PFSK-1 (cell line): ENCODE results near the gene CLTCL1.

Experiments used
- FOXP2 ChIP-seq: optimal IDR thresholded peaks from 2 replicates; pipeline ENCODE3; 2011; ENCODE audit warnings: borderline replicate concordance, control low read depth, inconsistent platforms; ENCODE audit not compliant: insufficient read depth; ENCODE audit errors: extremely low read length, extremely low read depth
- POLR2AphosphoS5 ChIP-seq: IDR thresholded peaks from 2 replicates; pipeline ENCODE4 v1.6.1; 2012; ENCODE audit warnings: low read depth, mild to moderate bottlenecking, control low read depth, low read length, moderate library complexity
- SIN3A ChIP-seq: IDR thresholded peaks from 2 replicates; pipeline ENCODE4 v1.6.1; 2012; ENCODE audit warnings: mild to moderate bottlenecking, low read length, moderate library complexity, borderline replicate concordance; ENCODE audit not compliant: insufficient read depth
- TAF1 ChIP-seq: IDR thresholded peaks from 2 replicates; pipeline ENCODE4 v1.6.1; 2012; ENCODE audit warnings: low read length, control low read depth, borderline replicate concordance; ENCODE audit not compliant: insufficient read depth
- TF ChIP-seq, protein P1 (sequence below), 2 experiments: IDR thresholded peaks; 2 replicates each; pipeline versions ENCODE4 v1.6.1 to v1.8.0; 2011 to 2012; ENCODE audit warnings: low read depth in 2 of 2, low read length in 2 of 2, control low read depth in 1 of 2, inconsistent platforms in 1 of 2, mild to moderate bottlenecking in 1 of 2, moderate library complexity in 1 of 2; ENCODE audit not compliant: insufficient read depth in 1 of 2

Gene CLTCL1

DNA sequence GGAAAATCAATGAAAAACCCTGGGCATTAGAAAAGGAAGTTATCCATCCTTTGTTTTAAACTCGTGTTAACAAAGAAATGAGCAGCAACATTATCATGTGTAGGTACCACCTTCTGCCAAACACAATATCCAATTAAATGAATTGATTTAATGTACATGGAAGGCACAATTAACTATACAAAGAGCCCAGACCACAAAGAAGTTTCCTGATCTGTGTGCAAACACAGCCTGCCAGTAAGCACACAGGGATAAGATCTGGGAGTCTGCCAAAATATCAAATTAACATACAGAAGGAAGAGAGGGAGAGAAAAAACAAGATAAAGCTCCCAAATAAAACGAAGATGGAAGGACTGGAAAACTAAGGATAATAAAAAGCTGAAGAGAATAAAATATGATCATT, 58.9 kb downstream of the CLTCL1 start:
- TF ChIP-seq TAF1 (no peak), POLR2AphosphoS5 (no peak), FOXP2 (no peak), SIN3A (no peak)
- TF ChIP-seq, protein P1, sequence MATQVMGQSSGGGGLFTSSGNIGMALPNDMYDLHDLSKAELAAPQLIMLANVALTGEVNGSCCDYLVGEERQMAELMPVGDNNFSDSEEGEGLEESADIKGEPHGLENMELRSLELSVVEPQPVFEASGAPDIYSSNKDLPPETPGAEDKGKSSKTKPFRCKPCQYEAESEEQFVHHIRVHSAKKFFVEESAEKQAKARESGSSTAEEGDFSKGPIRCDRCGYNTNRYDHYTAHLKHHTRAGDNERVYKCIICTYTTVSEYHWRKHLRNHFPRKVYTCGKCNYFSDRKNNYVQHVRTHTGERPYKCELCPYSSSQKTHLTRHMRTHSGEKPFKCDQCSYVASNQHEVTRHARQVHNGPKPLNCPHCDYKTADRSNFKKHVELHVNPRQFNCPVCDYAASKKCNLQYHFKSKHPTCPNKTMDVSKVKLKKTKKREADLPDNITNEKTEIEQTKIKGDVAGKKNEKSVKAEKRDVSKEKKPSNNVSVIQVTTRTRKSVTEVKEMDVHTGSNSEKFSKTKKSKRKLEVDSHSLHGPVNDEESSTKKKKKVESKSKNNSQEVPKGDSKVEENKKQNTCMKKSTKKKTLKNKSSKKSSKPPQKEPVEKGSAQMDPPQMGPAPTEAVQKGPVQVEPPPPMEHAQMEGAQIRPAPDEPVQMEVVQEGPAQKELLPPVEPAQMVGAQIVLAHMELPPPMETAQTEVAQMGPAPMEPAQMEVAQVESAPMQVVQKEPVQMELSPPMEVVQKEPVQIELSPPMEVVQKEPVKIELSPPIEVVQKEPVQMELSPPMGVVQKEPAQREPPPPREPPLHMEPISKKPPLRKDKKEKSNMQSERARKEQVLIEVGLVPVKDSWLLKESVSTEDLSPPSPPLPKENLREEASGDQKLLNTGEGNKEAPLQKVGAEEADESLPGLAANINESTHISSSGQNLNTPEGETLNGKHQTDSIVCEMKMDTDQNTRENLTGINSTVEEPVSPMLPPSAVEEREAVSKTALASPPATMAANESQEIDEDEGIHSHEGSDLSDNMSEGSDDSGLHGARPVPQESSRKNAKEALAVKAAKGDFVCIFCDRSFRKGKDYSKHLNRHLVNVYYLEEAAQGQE (IDR thresholded peaks at IDR 0.05; ENCODE audit: insufficient read depth in 1 of 2, low read depth in 2 of 2, low read length in 2 of 2): no peak

DNA sequence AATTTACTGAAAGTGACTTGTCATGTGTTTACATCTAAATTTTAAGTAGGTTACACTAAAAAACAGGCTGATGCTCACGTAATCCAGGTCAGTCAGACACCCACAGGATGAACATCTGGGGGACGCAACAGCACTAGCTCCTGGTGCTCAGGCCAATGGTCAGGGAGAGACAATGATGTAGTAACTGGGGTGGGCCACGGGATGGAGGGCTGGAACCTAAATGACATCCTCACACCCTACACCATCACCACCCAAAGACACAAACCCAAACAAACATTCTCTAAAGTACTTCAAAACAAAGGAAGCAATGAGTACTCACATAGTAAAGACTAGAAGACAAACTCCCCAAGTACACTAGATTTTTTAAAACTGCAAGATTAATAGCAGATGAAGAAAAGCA, 59.5 kb downstream of the CLTCL1 start:
- TF ChIP-seq FOXP2 (no peak), POLR2AphosphoS5 (no peak), TAF1 (no peak), SIN3A (no peak)
- TF ChIP-seq, protein P1 (IDR thresholded peaks at IDR 0.05; ENCODE audit: insufficient read depth in 1 of 2, low read depth in 2 of 2, low read length in 2 of 2): no peak

DNA sequence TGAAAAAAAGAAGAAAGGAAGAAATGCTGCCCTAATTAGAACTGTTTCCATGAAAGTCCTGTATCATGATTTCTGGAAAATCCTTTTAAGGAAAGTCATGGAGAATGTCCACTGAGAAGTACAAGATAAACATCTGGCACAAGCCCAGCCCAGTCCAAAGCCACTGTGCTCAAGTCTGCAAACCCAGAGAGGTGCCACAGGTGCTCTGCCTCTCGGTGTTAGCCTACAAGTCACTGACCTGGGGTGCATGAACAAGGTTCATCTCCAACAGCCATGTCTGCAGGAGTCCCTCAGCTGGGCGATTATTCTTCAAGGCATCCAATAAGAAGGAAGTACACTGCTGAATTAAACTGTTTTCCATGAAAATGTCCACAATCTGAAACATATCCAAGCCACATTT, 61.9 kb downstream of the CLTCL1 start:
- TF ChIP-seq TAF1: no peak
- TF ChIP-seq POLR2AphosphoS5: no peak
- TF ChIP-seq, protein P1 (IDR thresholded peaks at IDR 0.05; ENCODE audit: insufficient read depth in 1 of 2, low read depth in 2 of 2, low read length in 2 of 2): no peak
- TF ChIP-seq SIN3A: no peak
- no peak for TF ChIP-seq FOXP2

DNA sequence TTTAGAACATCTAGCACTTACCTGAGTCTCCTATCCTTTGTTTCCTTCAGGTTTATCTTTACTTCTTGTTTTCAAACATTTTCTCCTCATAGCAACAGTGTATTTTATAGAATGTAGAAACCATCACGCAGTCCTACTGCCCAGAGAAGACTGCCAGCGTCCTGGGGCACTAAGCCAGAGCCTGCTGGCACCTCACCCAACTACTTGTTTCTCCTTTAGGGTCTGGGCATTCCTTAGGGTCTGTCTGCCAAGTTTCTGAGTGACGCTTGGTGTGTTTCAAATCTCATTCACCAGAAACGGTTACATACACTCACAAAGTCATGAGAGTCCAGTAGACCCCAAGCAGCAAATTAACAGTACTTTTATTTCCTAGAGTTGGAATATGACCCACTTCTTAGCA, 63.3 kb downstream of the CLTCL1 start:
- TF ChIP-seq FOXP2 (no peak), SIN3A (no peak), TAF1 (no peak), POLR2AphosphoS5 (no peak)
- TF ChIP-seq, protein P1 (IDR thresholded peaks at IDR 0.05; ENCODE audit: insufficient read depth in 1 of 2, low read depth in 2 of 2, low read length in 2 of 2): no peak

DNA sequence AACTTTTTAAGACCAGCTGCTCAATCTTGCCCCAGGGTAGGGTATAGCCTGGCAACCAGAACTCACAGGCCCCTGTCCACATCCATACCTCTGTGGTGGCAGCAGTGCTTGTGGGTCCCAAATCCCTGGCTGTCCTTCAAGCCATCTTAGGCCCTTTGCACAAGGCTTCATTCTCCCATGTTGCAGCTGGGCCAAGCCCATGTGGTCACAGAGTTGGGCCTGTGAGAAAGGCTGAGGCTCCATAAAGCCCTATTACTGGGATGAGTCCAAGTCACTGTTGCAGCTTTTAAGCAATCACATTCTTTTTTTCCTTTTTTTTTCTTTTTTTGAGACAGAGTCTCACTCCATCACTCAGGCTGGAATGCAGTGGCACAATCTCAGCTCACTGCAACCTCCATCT, 65.1 kb downstream of the CLTCL1 start:
- TF ChIP-seq TAF1 (no peak), POLR2AphosphoS5 (no peak), SIN3A (no peak), FOXP2 (no peak)
- TF ChIP-seq, protein P1 (IDR thresholded peaks at IDR 0.05; ENCODE audit: insufficient read depth in 1 of 2, low read depth in 2 of 2, low read length in 2 of 2): no peak
